Endothelial cell of umbilical vein (primary cell): ENCODE measurements around the gene SPG7. TPM values are rescaled to one million over a fixed set of nuclear protein-coding genes. Genes with fewer than 3 reads are reported as not detected.

Experiments used
- BruUV-seq: library from RNA; stranded (reverse); fragments of 400-500 nt; replicated peaks from 2 replicates; lab custom pipeline; 2021; lab: Mats Ljungman, UMichigan
- CTCF ChIA-PET: fragments of 300-600, 350-600 bp; sonication (Branson Sonifier 250); formaldehyde crosslinking; loops from one replicate; lab custom pipeline; 2021; ENCODE audit warnings: antibody characterized with exemption, inconsistent platforms; lab: Charles Lee
- POLR2A ChIA-PET: fragments of 300-600, 350-600 bp; sonication (Branson Sonifier 250); formaldehyde crosslinking; loops from one replicate; lab custom pipeline; 2021; ENCODE audit warnings: antibody characterized with exemption, inconsistent platforms; lab: Charles Lee
- DNase-seq: peaks from one replicate; pipeline ENCODE4 v3.0.0-alpha.2; 2011; ENCODE audit warnings: low read depth, low spot score
- FAIRE-seq: peaks from 2 replicates; lab custom pipeline; 2011; peaks lifted over from hg19 to GRCh38; lab: Jason Lieb, UNC
- H2AFZ ChIP-seq: 2 replicates; pipeline ENCODE4 v1.6.0; 2012; ENCODE audit warnings: low read depth, low read length, control low read depth, inconsistent platforms
- H3K27ac ChIP-seq: 2 replicates; pipeline ENCODE4 v1.5.1; 2011; ENCODE audit warnings: low read depth, mild to moderate bottlenecking, control low read depth, low read length, moderate library complexity; ENCODE audit not compliant: insufficient read depth
- H3K27me3 ChIP-seq, 2 experiments: 2 replicates each; pipeline versions ENCODE4 v1.6.0 to v1.6.1; 2011; ENCODE audit warnings: low read length in 2 of 2, mixed read lengths in 1 of 2; ENCODE audit not compliant: control insufficient read depth in 2 of 2, insufficient read depth in 2 of 2
- H3K36me3 ChIP-seq, 2 experiments: 2 replicates in 1 of 2; 3 replicates in 1 of 2; pipeline ENCODE4 v1.5.1; 2011; ENCODE audit warnings: low read length in 2 of 2, mild to moderate bottlenecking in 1 of 2, moderate library complexity in 1 of 2; ENCODE audit not compliant: control insufficient read depth in 2 of 2, insufficient read depth in 2 of 2; ENCODE audit errors: extremely low read depth in 1 of 2
- H3K4me1 ChIP-seq: 3 replicates; pipeline ENCODE4 v1.5.1; 2011; ENCODE audit warnings: mild to moderate bottlenecking, low read length; ENCODE audit not compliant: control insufficient read depth, insufficient read depth; ENCODE audit errors: extremely low read depth
- H3K4me2 ChIP-seq: 2 replicates; pipeline ENCODE4 v1.6.1; 2011; ENCODE audit warnings: low read length, control low read depth, mixed read lengths; ENCODE audit not compliant: insufficient read depth
- H3K4me3 ChIP-seq, 3 experiments: fragments of 200-600 bp in 1 of 3; sonication (generic), shearing (Covaris generic) in 1 of 3; replicated peaks in 1 of 3; 2 replicates each; pipeline ENCODE4 v1.5.1; 2011 to 2016; ENCODE audit warnings: control low read depth in 3 of 3, low read length in 3 of 3, mild to moderate bottlenecking in 2 of 3, inconsistent platforms in 1 of 3, low read depth in 1 of 3, moderate library complexity in 1 of 3; ENCODE audit not compliant: insufficient read depth in 1 of 3
- H3K79me2 ChIP-seq: 2 replicates; pipeline ENCODE4 v1.6.0; 2012; ENCODE audit warnings: low read length, inconsistent platforms; ENCODE audit not compliant: control insufficient read depth, insufficient read depth
- H3K9ac ChIP-seq: replicated peaks from 2 replicates; pipeline ENCODE3; 2011; ENCODE audit warnings: low read length, control low read depth; ENCODE audit not compliant: insufficient read depth; ENCODE audit errors: extremely low read depth
- H3K9me1 ChIP-seq: replicated peaks from 3 replicates; pipeline ENCODE4 v1.6.0; 2011; ENCODE audit warnings: mild to moderate bottlenecking, low read length; ENCODE audit not compliant: control insufficient read depth, insufficient read depth; ENCODE audit errors: extremely low read depth
- H3K9me3 ChIP-seq: replicated peaks from 2 replicates; pipeline ENCODE4 v1.5.1; 2012; ENCODE audit warnings: low read length, inconsistent platforms; ENCODE audit not compliant: control insufficient read depth, insufficient read depth
- H4K20me1 ChIP-seq: replicated peaks from 2 replicates; pipeline ENCODE3; 2011; ENCODE audit warnings: mild to moderate bottlenecking, low read length; ENCODE audit not compliant: control insufficient read depth, insufficient read depth; ENCODE audit errors: extremely low read depth
- CTCF ChIP-seq, 2 donors: IDR thresholded peaks; 1 replicate in 1 of 2; 2 replicates in 1 of 2; pipeline ENCODE4 v1.5.1; 2011; ENCODE audit warnings: low read length in 2 of 2, mild to moderate bottlenecking in 2 of 2, moderate library complexity in 2 of 2, control low read depth in 1 of 2, inconsistent platforms in 1 of 2, low read depth in 1 of 2; ENCODE audit not compliant: insufficient read depth in 1 of 2; ENCODE audit errors: extremely low read depth in 1 of 2
- EZH2 ChIP-seq: IDR thresholded peaks from 2 replicates; pipeline ENCODE4 v1.6.1; 2012; ENCODE audit warnings: borderline replicate concordance, low read depth, mild to moderate bottlenecking, moderate library complexity, low read length, inconsistent platforms; ENCODE audit not compliant: severe bottlenecking
- FOS ChIP-seq: IDR thresholded peaks from 2 replicates; pipeline ENCODE4 v1.6.1; 2011; ENCODE audit warnings: mild to moderate bottlenecking, low read length, moderate library complexity, borderline replicate concordance; ENCODE audit not compliant: insufficient read depth
- GATA2 ChIP-seq: IDR thresholded peaks from 2 replicates; pipeline ENCODE4 v1.7.0; 2011; ENCODE audit warnings: low read depth, mild to moderate bottlenecking, moderate library complexity, mixed read lengths, low read length; ENCODE audit not compliant: insufficient read length, insufficient read depth
- JUN ChIP-seq: IDR thresholded peaks from 2 replicates; pipeline ENCODE4 v1.6.1; 2011; ENCODE audit warnings: borderline replicate concordance, low read depth; ENCODE audit not compliant: insufficient read length, insufficient read depth
- MAX ChIP-seq: IDR thresholded peaks from 2 replicates; pipeline ENCODE4 v1.6.1; 2011; ENCODE audit not compliant: insufficient read depth, insufficient read length
- MYC ChIP-seq: IDR thresholded peaks from one replicate; pipeline ENCODE4 v1.6.1; 2011; ENCODE audit warnings: mild to moderate bottlenecking, low read depth, low read length
- POLR2A ChIP-seq: IDR thresholded peaks from 2 replicates; pipeline ENCODE4 v1.6.1; 2012; ENCODE audit warnings: low read depth, mild to moderate bottlenecking, control low read depth, low read length
- POLR2AphosphoS5 ChIP-seq: IDR thresholded peaks from 2 replicates; pipeline ENCODE4 v1.6.1; 2012; ENCODE audit warnings: low read depth, mild to moderate bottlenecking, control low read depth, low read length, moderate library complexity; ENCODE audit not compliant: insufficient read depth
- dilution Hi-C: fragments of 300-500 bp; cut with MboI; formaldehyde crosslinking; loops from one replicate; pipeline ENCODE4 v1.15.0; 2019; ENCODE audit warnings: low sequenced_read_pairs; ENCODE audit not compliant: extremely low pct_ligation_motif_present
- intact Hi-C: fragments of 100-400 bp; cut with micrococcal nuclease; formaldehyde crosslinking; loops from one replicate; pipeline ENCODE4 v1.10.0; 2022
- polyA plus RNA-seq, 4 experiments: library from polyadenylated mRNA; depleted of rRNA in 3 of 4; stranded (reverse) in 3 of 4; unstranded in 1 of 4; fragments of >200 nt; gene quantifications; 2 replicates each; pipeline versions ENCODE4 v1.2.1 to v1.2.3, GENCODE V29; 2011 to 2012; ENCODE audit warnings: missing spikeins in 1 of 4
- total RNA-seq: library from RNA; stranded (reverse); gene quantifications from 2 replicates; pipeline ENCODE4 v1.2.3, GENCODE V29; 2021

SPG7 gene
- total and polyA plus RNA-seq, 2 donors (not counting 3 experiments of a cell fraction or from before 2014, with no cell fraction given), result 90.2 to 146 TPM

GRCh38 chr16:89557690-89558490 is 49.7 kb downstream of the SPG7 start:
- ChIA-PET CTCF (interaction anchor here (0.6 to 2.0 kb wide), 18 partner anchors 9 to 341 kb away, joined by 3 to 23 read pairs (median 5); partner anchors contain the start of genes SPG7 and ZNF778), POLR2A (no interaction called here)
- Histone ChIP-seq H3K27me3 (no peaks in the 10 kb centered on the region), H3K36me3 (peaks cover 13 to 28% of the 10 kb centered on the region in 2 experiments), H3K9me1 (no peaks in the 10 kb centered on the region), H3K9ac (no peak overlapping the region), H4K20me1 (peaks cover 8% of the 10 kb centered on the region), H3K4me2 (no peak overlapping the region), H3K27ac (no peak overlapping the region), H3K9me3 (no peaks in the 10 kb centered on the region), H3K4me3 (no peak overlapping the region), H3K4me1 (peaks cover 15% of the 10 kb centered on the region), H2AFZ (no peak overlapping the region), H3K79me2 (peaks cover 23% of the 10 kb centered on the region)
- DNase-seq, result no peak
- TF ChIP-seq MAX (no peak), FOS (no peak), JUN (no peak), MYC (no peak), POLR2A (no peak), GATA2 (no peak), CTCF (IDR thresholded peaks at IDR 0.05; ENCODE audit: extremely low read depth in 1 of 2, insufficient read depth in 1 of 2, low read depth in 1 of 2, low read length in 2 of 2) (no peak), EZH2 (no peak), POLR2AphosphoS5 (no peak)
- intact Hi-C loops, result loop anchor here (1.0 to 5.0 kb wide), 3 partner anchors 23 to 225 kb away; no protein-coding TSS in a partner anchor
- BruUV-seq, result no TSS peak
- dilution Hi-C loops, result no loop called here
- FAIRE-seq, result no peak
